CD4-positive, alpha-beta memory T cell (primary cell): ENCODE data around the gene STIM1. TPM values are rescaled to one million over a fixed set of nuclear protein-coding genes. Genes with fewer than 3 reads are reported as not detected.
A peak's percentile ranks its signal among the peaks of the same experiment; 100 is the strongest.

Experiments
- CTCF ChIA-PET: fragments of 350-600 bp; sonication (Branson Sonifier 250); formaldehyde crosslinking; loops from one replicate; lab custom pipeline; 2021; ENCODE audit warnings: inconsistent platforms; ENCODE audit not compliant: partially characterized antibody; lab: Charles Lee
- POLR2A ChIA-PET: fragments of 350-600 bp; sonication (Branson Sonifier 250); formaldehyde crosslinking; loops from one replicate; lab custom pipeline; 2021; ENCODE audit not compliant: partially characterized antibody; lab: Charles Lee
- DNase-seq, 5 donors: peaks; one replicate each; pipeline versions ENCODE4 v3.0.0 to v3.0.0-alpha.2; 2020 to 2022; ENCODE audit warnings: mixed read lengths in 1 of 5
- H3K27ac ChIP-seq: one replicate; pipeline ENCODE4 v1.7.0; 2013; ENCODE audit warnings: low read depth, low read length
- H3K27me3 ChIP-seq: 2 replicates; pipeline ENCODE4 v1.7.0; 2013; ENCODE audit warnings: mild to moderate bottlenecking, low read length, moderate library complexity; ENCODE audit not compliant: insufficient read depth
- H3K36me3 ChIP-seq: 2 replicates; pipeline ENCODE4 v1.7.0; 2013; ENCODE audit warnings: mild to moderate bottlenecking, low read length, moderate library complexity; ENCODE audit not compliant: insufficient read depth
- H3K4me1 ChIP-seq: 2 replicates; pipeline ENCODE4 v1.7.0; 2013; ENCODE audit warnings: mild to moderate bottlenecking, low read length, moderate library complexity; ENCODE audit not compliant: insufficient read depth
- H3K4me3 ChIP-seq, 2 donors: one replicate each; pipeline ENCODE4 v1.7.0; 2013; ENCODE audit warnings: low read length in 2 of 2, mild to moderate bottlenecking in 1 of 2
- H3K9me3 ChIP-seq, 2 donors: one replicate each; pipeline ENCODE4 v1.7.0; 2013; ENCODE audit warnings: low read length in 2 of 2, control low read depth in 1 of 2; ENCODE audit not compliant: control insufficient read depth in 1 of 2
- H3K27ac Mint-ChIP-seq, 7 donors: one replicate each; pipeline ENCODE4 v1.8.0; 2020 to 2021; ENCODE audit warnings: mixed read lengths in 7 of 7, mild to moderate bottlenecking in 6 of 7, inconsistent platforms in 3 of 7, moderate library complexity in 3 of 7
- H3K27me3 Mint-ChIP-seq, 2 donors: one replicate each; pipeline ENCODE4 v1.8.0; 2020 to 2021; ENCODE audit warnings: mixed read lengths in 2 of 2
- H3K36me3 Mint-ChIP-seq, 2 donors: one replicate each; pipeline ENCODE4 v1.8.0; 2020 to 2021; ENCODE audit warnings: mixed read lengths in 2 of 2, inconsistent platforms in 1 of 2, mild to moderate bottlenecking in 1 of 2
- H3K4me1 Mint-ChIP-seq, 4 donors: one replicate each; pipeline ENCODE4 v1.8.0; 2020 to 2021; ENCODE audit warnings: mixed read lengths in 4 of 4, mild to moderate bottlenecking in 1 of 4
- H3K4me3 Mint-ChIP-seq, 8 donors: one replicate each; pipeline ENCODE4 v1.8.0; 2020 to 2021; ENCODE audit warnings: mixed read lengths in 8 of 8, mild to moderate bottlenecking in 7 of 8, moderate library complexity in 6 of 8, inconsistent platforms in 3 of 8
- H3K9me3 Mint-ChIP-seq, 8 donors: one replicate each; pipeline ENCODE4 v1.8.0; 2020 to 2021; ENCODE audit warnings: mixed read lengths in 8 of 8, mild to moderate bottlenecking in 5 of 8, inconsistent platforms in 3 of 8, moderate library complexity in 1 of 8
- intact Hi-C: fragments of 100-400 bp; cut with micrococcal nuclease; formaldehyde crosslinking; loops from one replicate; pipeline ENCODE4 v1.15.1; 2023
- polyA plus RNA-seq, 2 donors: library from polyadenylated mRNA; unstranded; fragments of 300-500 nt; fragmentation: Illumina TruSeq; gene quantifications; one replicate each; pipeline ENCODE4 v1.2.3, GENCODE V29; 2021
- total RNA-seq, 2 experiments: library from RNA; stranded (reverse); gene quantifications; one replicate each; pipeline ENCODE4 v1.2.3, GENCODE V29; 2021

The STIM1 gene
- 10 to 100 TPM; 87.1 to 87.4 TPM for total RNA-seq
- 10 to 100 TPM; 27.7 to 43.8 TPM for polyA plus RNA-seq

- no peaks in the 10 kb centered on the region for H3K36me3 ChIP-seq
- H3K4me1 ChIP-seq: peaks cover 64% of the 10 kb centered on the region
- peak within 1 kb of the TSS; percentile 91 to 92 for H3K4me3 ChIP-seq
- Mint-ChIP-seq H3K36me3 (peaks cover 4 to 25% of the 10 kb centered on the region in 2 donors), H3K4me1 (peaks cover 49 to 71% (median 61%) of the 10 kb centered on the region in 4 donors), H3K27me3 (no peaks in the 10 kb centered on the region), H3K9me3 (peaks cover 0 to 2% (median 0%) of the 10 kb centered on the region in 8 donors), H3K27ac (peak within 1 kb of the TSS; percentile 99 to 100 (median 99)), H3K4me3 (peak within 1 kb of the TSS; percentile 90 to 97 (median 94))
- POLR2A ChIA-PET: interaction anchor here (0.8 to 9.1 kb wide), 52 partner anchors 9 to 243 kb away, joined by 3 to 659 read pairs (median 8); partner anchors contain the start of genes NUP98, PGAP2, RHOG and RRM1
- DNase-seq: peak; percentile 96 to 98 (median 97)
- no peaks in the 10 kb centered on the region for H3K9me3 ChIP-seq
- H3K27me3 ChIP-seq: no peaks in the 10 kb centered on the region
- H3K27ac ChIP-seq: peak within 1 kb of the TSS; percentile 94
- CTCF ChIA-PET: interaction anchor here (0.5 to 25.8 kb wide), 63 partner anchors 16 to 332 kb away, joined by 3 to 934 read pairs (median 7); partner anchors contain the start of genes PGAP2 and RHOG
- intact Hi-C loops: loop anchor here (1.0 to 5.0 kb wide), 7 partner anchors 9 to 217 kb away; no protein-coding TSS in a partner anchor
Observed at GRCh38 chr11:3854977-3855807, at the start of gene STIM1. Gene STIM1, plus strand, starts transcription at chr11:3855664. Its CDS starts 607 bp downstream, at chr11:3856271.

- H3K4me1 ChIP-seq: peaks cover 10% of the 10 kb centered on the region
- Mint-ChIP-seq H3K4me3 (peak within 1 kb of the TSS; percentile 92 to 99 (median 97)), H3K4me1 (peaks cover 6 to 18% (median 14%) of the 10 kb centered on the region in 4 donors), H3K27ac (peak within 1 kb of the TSS; percentile 82 to 99 (median 95)), H3K9me3 (no peaks in the 10 kb centered on the region), H3K36me3 (peaks cover 0 to 4% of the 10 kb centered on the region in 2 donors), H3K27me3 (no peaks in the 10 kb centered on the region)
- H3K36me3 ChIP-seq: no peaks in the 10 kb centered on the region
- intact Hi-C loops: loop anchor here (1.0 to 5.0 kb wide), 4 partner anchors 11 to 106 kb away; partner anchors contain the start of gene NUP98
- DNase-seq: peak; percentile 42 to 62 (median 48)
- H3K27ac ChIP-seq: peak within 1 kb of the TSS; percentile 68
- no peaks in the 10 kb centered on the region for H3K27me3 ChIP-seq
- CTCF ChIA-PET: interaction anchor here (0.5 to 4.7 kb wide), 39 partner anchors 9 to 264 kb away, joined by 3 to 39 read pairs (median 5); partner anchors contain the start of genes NUP98, RHOG and STIM1
- POLR2A ChIA-PET: interaction anchor here (0.5 to 5.3 kb wide), 16 partner anchors 10 to 265 kb away, joined by 3 to 109 read pairs (median 5); partner anchors contain the start of genes NUP98, RHOG and STIM1
- H3K9me3 ChIP-seq: no peaks in the 10 kb centered on the region
- H3K4me3 ChIP-seq: peak within 1 kb of the TSS; percentile 81 to 85
Observed at GRCh38 chr11:3807909-3808860, 47.3 kb upstream of the STIM1 start, which contains the start of gene PGAP2. Gene PGAP2, plus strand, starts transcription at chr11:3808560. Its CDS starts 2,700 bp downstream, at chr11:3811260.

GRCh38 chr11:3808861-3809623, 46.4 kb upstream of the STIM1 start:
- Histone ChIP-seq H3K27me3 (no peaks in the 10 kb centered on the region), H3K4me3 (peak overlapping the region; percentile 81 to 85), H3K36me3 (no peaks in the 10 kb centered on the region), H3K27ac (peak overlapping the region; percentile 68), H3K4me1 (peaks cover 10% of the 10 kb centered on the region), H3K9me3 (no peaks in the 10 kb centered on the region)
- Mint-ChIP-seq H3K4me1 (peaks cover 6 to 18% (median 14%) of the 10 kb centered on the region in 4 donors), H3K27me3 (no peaks in the 10 kb centered on the region), H3K9me3 (no peaks in the 10 kb centered on the region), H3K27ac (peak overlapping the region; percentile 70 to 86 (median 85)), H3K4me3 (peak overlapping the region; percentile 84 to 99 (median 90)), H3K36me3 (peaks cover 0 to 4% of the 10 kb centered on the region in 2 donors)
- ChIA-PET POLR2A (interaction anchor here (0.5 to 5.3 kb wide), 15 partner anchors 9 to 264 kb away, joined by 3 to 109 read pairs (median 5); partner anchors contain the start of genes NUP98, RHOG and STIM1), CTCF (interaction anchor here (0.6 to 4.7 kb wide), 36 partner anchors 10 to 264 kb away, joined by 3 to 39 read pairs (median 4); partner anchors contain the start of genes NUP98, RHOG and STIM1)
- intact Hi-C loops: loop anchor here (1.0 to 5.0 kb wide), 5 partner anchors 12 to 107 kb away; partner anchors contain the start of gene NUP98
- peak; percentile 59 to 74 (median 64) for DNase-seq

- POLR2A ChIA-PET: interaction anchor here (0.6 to 5.3 kb wide), 7 partner anchors 12 to 45 kb away, joined by 3 to 109 read pairs (median 12); partner anchors contain the start of genes NUP98, RHOG and STIM1
- no peak overlapping the region for H3K27ac ChIP-seq
- CTCF ChIA-PET: interaction anchor here (0.9 to 4.7 kb wide), 24 partner anchors 10 to 263 kb away, joined by 3 to 39 read pairs (median 9); partner anchors contain the start of genes NUP98, RHOG and STIM1
- Mint-ChIP-seq H3K4me3 (peak overlapping the region in 1 of 8 donors; percentile 13), H3K27ac (peak overlapping the region in 2 of 7 donors; percentile 62 to 80), H3K4me1 (peaks cover 6 to 18% (median 14%) of the 10 kb centered on the region in 4 donors), H3K9me3 (no peaks in the 10 kb centered on the region), H3K36me3 (peaks cover 0 to 4% of the 10 kb centered on the region in 2 donors), H3K27me3 (no peaks in the 10 kb centered on the region)
- no peaks in the 10 kb centered on the region for H3K9me3 ChIP-seq
- intact Hi-C loops: loop anchor here (1.0 to 5.0 kb wide), 3 partner anchors 24 to 107 kb away; no protein-coding TSS in a partner anchor
- peaks cover 10% of the 10 kb centered on the region for H3K4me1 ChIP-seq
- DNase-seq: no peak
- no peak overlapping the region for H3K4me3 ChIP-seq
- H3K27me3 ChIP-seq: no peaks in the 10 kb centered on the region
- H3K36me3 ChIP-seq: no peaks in the 10 kb centered on the region
Observed at GRCh38 chr11:3809624-3809928, 45.9 kb upstream of the STIM1 start.

GRCh38 chr11:3810446-3810845, 45.0 kb upstream of the STIM1 start:
- Histone ChIP-seq H3K27me3 (no peaks in the 10 kb centered on the region), H3K36me3 (no peaks in the 10 kb centered on the region), H3K9me3 (no peaks in the 10 kb centered on the region), H3K4me1 (peaks cover 10% of the 10 kb centered on the region), H3K27ac (no peak overlapping the region), H3K4me3 (no peak overlapping the region)
- no peaks in the 10 kb centered on the region for H3K9me3 Mint-ChIP-seq
- H3K36me3 Mint-ChIP-seq: peaks cover 0 to 4% of the 10 kb centered on the region in 2 donors
- H3K27me3 Mint-ChIP-seq: no peaks in the 10 kb centered on the region
- H3K27ac Mint-ChIP-seq: no peak overlapping the region
- ChIA-PET CTCF (interaction anchor here (0.8 to 4.7 kb wide), 9 partner anchors 9 to 262 kb away, joined by 3 to 39 read pairs (median 8); partner anchors contain the start of gene RHOG), POLR2A (interaction anchor here (0.8 to 5.3 kb wide), 4 partner anchors 13 to 44 kb away, joined by 4 to 109 read pairs (median 47); partner anchors contain the start of genes NUP98, RHOG and STIM1)
- peaks cover 6 to 18% (median 14%) of the 10 kb centered on the region in 4 donors for H3K4me1 Mint-ChIP-seq
- DNase-seq: no peak
- H3K4me3 Mint-ChIP-seq: no peak overlapping the region
- intact Hi-C loops: no loop called here
